Measurements from ENCODE around the gene UBTD2.
"Not testable (repeated sequence)": the region's sequence is repeated elsewhere in the genome, so short reads cannot be mapped to it uniquely, and the experiment has no call there.

UBTD2 gene, protein sequence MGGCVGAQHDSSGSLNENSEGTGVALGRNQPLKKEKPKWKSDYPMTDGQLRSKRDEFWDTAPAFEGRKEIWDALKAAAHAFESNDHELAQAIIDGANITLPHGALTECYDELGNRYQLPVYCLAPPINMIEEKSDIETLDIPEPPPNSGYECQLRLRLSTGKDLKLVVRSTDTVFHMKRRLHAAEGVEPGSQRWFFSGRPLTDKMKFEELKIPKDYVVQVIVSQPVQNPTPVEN

DNA sequence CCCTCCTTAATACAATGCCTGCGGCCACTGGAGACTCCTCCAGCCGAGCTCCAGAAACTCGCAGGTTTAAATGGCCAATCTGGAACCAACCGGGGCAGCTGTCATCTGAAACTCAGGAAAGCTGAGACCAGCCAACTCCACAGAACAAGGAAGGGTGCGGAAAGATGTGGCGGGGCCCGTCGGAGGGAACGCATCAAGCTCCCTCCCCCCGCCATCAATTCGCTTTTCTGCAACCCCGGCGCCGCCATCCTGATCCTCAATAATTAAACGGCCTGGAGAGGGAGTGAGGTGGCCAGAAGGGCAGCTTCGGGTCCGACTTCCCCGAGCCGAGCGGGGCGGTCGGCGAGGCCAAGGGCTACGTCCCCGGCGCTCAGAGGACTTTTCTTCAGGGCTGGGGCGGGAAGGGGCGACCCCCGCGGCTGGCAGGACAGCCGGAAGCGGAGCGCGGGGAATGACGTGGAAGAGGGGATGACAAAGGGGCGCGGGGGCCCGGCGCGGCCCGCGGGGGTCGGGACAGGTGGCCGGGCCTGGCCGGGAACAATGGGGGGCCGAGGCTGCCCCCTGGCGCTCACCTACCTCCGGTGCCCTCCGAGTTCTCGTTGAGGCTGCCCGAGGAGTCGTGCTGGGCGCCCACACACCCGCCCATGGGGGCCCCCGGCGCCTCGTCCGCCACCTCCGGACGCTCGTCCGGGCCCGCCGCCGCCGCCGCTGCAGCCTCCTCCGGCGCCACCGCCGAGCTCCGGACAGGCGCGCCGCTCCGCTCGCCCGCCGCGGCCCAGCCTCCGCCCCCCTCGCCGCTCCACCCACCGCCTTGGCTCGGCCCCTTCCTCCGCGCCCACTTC lies at the start of gene UBTD2:
UBTD2 (minus strand) TSS at position 745 of the 842 bp plus-strand sequence; CDS start at position 646, 99 bp downstream.
- peak; percentile 83 for DNase-seq

DNA sequence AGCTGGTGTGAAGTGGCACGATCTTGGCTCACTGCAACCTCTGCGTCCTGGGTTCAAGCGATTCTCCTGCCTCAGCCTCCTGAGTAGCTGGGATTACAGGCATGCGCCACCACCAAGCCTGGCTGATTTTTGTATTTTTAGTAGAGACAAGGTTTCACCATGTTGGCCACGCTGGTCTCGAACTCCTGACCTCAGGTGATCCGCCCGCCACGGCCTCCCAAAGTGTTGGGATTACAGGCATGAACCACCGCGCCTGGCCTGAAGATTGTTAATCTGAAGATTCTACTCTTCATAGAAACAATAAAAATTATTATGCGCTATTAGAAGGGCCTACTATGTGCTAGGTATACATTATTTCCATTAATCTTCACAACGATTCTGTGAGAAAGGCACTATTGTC lies 43.3 kb upstream of the UBTD2 start:
- DNase-seq, result not testable (repeated sequence)

DNA sequence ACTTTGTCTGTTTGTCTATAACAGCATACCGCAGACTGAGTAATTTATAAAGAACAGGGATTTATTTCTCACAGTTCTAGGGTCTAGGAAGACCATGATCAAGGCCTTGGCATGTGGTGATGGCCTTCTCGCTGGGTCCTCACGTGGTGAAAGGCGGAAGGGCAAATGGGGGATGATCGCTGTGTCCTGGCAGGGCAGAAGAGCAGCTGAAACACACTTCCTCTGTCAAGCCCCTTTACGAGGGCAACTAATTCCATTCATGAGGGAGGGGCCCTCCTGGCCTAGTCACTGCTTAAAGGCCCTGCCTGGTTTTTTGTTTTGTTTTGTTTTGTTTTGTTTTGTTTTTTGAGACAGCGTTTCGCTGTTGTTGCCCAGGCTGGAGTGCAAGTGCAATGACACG lies 41.9 kb upstream of the UBTD2 start:
- DNase-seq, result no peak

DNA sequence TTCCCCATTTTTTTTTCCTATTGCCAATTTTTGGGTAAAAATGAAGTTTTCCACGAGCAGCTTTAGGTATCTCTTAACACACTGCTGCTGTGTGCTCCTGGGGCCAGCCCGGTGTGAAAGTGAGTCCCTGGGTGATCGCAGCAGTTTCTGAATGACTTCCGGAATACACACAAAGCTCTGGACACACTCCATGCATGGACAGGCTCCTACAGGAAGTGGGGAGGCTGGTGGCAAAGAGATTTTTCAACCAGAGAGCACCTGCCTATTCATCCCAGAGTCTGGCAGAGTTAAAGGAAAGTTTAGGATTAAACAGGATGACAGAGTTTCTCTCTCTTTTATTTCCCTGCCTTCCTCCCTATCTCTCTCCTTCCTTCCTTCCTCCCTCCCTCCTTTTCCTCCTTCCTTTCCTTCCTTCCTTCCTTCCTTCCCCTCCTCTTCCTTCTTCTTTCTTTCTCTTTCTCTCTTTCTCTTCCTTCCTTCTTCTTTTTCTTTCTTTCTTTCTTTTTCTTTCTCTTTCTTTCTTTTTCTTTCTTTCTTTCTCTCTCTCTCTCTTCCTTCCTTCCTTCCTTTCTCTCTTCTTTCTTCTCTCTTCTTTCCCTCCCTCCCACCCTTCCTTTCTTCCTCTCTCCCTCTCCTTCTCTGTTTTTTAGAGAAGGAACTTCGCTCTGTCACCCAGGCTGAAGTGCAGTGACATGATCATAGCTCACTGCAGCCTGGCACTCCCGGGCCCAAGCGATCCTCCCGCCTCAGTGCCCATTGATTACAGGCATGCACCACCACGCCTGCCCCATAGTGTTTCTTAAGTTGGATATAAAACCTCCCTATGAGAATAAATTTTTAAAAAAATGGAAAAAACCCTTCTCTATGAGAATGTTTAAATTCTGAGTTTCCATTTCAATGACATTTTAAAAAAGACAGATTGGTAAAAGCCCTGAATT lies 38.7 kb upstream of the UBTD2 start:
- no peak for DNase-seq

DNA sequence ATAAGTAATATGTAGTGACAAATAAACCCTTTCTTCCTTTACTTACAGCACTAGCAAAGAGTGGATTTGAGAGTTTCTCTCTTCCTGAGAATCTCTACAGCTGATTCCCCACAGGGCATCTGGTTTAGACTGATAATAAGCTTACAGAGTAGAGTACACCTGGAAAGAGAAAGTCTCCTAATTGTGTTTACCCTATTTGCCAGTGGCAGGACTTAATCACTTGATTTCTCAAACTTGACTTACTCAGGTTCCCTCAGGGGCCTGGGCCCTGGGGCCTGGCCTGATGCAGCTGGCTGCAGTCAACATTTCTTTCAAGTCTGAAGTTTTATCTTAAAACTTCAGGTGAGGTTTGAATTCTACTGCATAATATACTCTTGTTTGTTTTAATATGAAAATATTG lies 38.0 kb upstream of the UBTD2 start:
- no peak for DNase-seq

DNA sequence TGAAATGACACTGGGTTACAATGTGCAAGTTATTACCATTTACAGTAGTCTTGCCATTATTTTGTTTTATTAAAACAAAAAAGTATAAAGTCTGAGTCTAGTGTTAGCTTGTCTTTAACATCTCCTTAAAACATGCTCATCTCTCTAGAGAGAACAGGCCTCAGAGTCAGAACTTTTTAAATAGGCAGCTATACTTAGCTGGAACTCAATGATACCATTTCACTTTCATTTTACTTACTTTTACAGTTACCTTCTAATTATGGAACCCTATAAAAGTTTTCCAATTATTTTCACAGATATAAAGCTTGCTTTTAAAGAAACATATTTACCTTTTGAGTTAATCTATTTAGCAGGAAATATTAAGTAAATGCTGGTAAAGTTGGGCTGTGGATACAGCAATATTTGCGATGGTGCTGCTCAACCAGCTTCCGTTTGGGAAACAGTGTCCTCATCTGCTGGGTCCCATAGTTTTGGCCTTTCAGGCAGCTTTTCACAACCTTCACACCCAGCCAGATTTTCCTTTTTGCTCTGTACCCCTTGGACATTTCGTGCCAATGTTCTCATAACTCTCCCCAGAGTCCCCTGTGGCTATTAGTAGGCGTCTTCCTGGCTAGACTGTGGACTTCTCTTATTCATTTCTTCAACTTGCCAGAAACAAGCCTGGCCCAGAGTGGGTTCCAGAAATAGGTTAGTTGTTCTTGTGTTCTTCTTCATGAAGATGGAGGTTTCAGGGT lies 36.3 kb upstream of the UBTD2 start:
- no peak for DNase-seq

DNA sequence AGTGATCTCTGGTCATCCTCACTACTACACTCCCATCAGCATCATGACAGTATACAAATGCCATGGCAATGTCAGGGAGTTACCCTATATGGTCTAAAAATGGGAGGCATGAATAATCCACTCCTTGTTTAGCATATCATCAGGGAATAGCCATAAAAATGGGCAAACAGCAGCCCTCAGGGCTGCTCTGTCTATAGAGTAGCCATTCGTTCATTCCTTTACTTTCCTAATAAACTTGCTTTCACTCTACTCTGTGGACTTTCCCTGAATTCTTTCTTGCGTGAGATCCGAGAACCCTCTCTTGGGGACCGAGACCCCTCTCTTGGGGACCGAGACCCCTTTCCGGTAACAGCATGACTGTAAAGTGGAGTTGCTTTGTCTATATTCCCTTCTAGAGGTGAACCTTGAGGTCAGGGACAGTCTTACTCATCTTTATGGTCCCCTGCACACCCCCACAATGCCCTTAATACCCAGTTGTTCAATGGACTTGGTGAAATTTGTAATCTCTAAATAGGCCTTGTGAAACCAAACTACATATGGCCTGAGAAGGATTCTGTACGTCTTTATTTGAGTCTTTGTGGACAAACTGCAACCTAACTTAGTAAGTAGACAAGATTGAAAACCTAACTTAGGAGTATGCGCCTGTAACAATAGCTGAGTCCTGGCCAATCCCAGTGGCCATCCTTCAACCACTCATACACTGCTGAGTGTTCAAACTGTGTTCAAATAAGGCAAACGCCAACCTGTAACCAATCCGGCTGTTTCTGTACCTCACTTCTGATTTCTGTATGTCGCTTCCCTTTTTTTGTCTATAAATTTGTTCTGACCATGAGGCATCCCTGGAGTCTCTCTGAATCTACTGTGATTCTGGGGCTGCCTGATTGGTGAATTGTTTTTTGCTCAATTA lies 32.3 kb upstream of the UBTD2 start:
- no peak for DNase-seq

DNA sequence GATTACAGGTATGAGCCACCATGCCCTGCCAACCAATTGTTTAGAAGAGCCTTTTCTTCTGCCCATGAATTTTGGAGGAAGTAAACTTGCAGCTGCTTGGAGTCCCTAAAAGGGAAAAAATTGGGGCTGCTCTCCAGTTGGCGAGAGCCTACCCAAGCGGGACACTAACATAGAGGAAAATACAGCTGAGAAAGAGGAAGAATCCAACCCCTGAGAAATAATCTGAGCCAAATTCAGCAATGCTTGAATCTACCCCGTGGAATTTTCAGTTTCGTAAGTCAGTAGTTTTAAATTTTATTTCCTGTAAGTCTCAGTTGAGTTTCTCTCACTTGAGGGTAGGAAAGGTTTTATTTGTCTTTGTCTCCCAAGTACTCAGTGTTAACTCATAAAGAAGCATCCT lies 30.4 kb upstream of the UBTD2 start:
- no peak for DNase-seq

DNA sequence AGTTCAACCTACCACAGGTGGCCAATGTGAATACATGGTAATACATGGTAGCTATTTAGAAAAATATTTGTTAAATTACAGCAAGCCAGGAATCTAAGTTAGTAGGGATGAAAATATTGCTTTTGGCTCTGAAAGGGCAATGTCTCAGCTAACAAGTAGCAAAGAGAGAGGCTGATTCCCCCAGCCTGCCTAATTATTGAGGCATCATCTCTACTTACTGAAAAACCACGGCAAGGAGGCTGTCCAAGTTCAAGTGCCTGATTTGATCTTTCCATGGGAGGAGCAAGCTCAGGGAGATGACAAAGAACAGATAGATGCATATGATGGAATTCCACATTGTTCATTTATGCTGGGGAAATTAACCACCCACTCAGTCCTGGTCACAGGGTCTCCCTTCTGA lies 28.7 kb upstream of the UBTD2 start:
- no peak for DNase-seq

DNA sequence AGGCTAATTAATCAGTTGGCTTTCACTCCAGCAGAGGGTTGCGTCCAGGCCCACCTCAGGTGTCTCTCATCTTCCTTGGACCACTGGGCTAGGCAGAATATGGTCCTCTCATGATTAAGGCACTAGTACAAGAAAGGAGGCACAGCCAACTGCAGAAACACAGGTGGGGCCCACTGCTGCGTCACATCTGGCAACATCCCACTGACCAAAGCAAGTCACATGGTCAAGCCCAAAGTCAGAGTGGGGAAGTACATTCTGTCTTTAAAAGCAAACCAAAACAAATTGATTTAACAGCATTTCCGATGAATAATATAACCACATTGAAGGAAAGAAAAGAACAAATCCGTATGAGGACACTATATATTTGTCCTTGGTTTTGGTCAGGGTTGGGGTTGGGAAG lies 28.0 kb upstream of the UBTD2 start:
- no peak for DNase-seq

DNA sequence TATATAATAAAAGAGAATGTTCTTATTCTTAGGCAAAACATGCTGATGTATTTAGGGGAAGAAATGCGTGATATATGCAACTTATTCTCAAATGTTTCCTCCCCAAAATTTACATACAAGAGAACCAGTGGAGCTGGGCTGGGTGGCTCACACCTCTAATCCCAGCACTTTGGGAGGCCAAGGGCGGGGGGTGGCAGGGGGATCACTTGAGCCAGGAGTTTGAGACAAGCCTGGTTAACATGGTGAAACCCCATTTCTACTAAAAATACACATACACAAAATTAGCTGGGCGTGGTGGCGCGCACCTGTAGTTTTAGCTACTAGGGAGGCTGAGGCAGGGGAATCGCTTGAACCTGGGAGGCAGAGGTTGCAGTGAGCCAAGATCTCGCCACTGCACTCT lies 27.5 kb upstream of the UBTD2 start:
- DNase-seq, result no peak

DNA sequence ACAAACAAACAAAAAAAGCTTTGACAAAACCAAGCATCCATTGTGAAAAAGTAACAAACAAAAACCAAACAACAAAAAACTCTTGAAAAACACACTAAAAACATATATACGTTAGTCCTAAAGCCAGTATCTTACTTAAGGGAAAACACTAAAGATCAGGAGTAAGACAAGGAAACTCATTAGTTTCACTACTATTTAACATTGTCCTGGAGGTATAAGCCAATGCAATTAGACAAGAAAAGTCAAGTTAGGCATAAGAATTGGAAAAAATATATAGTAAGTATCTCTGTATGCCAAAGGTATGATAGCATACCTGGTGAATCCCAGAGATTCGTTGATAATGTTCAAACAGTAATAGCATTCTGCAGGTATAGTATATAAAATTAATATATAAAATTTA lies 21.8 kb upstream of the UBTD2 start:
- DNase-seq, result no peak

DNA sequence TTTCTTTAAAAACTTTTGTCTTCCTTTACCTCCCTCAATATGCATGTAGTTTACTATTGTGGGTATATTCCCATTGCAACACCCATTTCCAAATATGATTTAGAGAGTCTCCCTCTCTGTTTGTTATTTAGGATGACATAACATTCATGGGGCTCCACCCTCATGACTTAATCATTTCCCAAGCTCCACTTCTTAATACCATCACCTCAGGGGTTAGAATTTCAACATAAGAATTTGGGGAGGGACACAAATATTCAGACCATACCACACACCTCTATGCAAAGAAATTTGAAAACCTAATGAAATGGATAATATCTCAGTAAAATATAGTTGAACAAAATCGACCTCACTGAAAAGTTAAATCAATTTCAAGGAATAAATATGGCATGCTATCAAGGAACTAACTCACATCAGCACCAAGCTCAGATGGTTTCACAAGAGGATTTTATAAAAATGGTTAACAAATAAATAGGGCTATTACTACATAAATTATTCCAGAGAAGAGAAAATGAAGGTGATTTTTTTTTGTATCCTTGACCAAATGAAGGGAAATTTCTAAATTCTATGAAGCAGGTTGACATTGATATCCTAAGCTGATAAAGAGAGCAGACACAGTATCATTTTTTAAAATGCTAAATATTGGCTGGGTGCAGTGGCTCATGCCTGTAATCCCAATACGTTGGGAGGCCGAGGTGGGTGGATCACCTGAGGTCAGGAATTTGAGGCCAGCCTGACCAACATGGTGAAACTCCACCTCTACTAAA lies 20.2 kb upstream of the UBTD2 start:
- no peak for DNase-seq

DNA sequence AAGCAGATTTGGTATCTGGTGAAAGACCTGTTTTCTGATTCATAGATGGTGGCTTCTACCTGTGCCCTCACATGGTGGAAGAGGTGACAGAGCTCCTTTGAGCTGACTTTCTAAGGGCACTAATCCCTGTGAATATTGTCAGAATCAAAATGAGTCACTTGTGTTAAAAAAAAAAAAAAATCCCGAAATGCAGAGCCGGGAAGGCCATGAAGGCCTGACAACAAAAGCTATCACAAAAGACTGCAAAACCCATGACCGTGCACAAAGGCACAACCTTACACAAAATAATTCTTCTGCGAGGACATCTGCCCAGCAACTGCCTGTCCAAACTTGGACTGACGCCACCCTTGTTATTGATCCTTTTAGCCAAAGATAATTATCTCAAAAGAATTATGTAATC lies 19.6 kb upstream of the UBTD2 start:
- DNase-seq, result no peak

DNA sequence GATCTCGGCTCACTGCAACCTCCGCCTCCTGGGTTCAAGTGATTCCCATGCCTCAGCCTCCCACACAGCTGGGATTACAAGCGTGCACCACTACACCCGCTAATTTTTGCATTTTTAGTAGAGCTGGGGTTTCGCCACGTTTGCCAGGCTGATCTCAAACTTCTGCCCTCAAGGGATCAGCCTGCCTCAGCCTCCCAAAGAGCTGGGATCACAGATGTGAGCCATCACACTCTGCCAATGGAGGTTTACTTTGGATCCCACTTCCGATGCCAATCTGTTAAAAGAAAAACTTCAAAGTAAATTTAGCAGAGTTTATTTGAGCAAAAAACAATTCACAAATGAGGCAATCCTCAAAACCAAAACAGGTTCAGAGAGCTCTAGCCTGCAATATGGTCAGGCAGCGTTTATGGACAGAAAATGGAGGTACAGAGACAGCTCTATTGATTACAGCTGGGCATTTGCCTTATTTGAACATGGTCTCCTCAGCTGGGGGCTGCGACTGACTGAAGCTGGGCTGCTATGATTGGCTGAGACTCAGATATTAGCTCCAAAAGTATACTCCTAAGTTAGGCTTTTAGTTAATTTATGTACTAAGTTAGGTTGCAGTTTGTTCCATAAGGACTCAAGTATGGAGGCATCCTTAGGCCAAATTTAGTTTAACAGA lies 18.6 kb upstream of the UBTD2 start:
- no peak for DNase-seq

DNA sequence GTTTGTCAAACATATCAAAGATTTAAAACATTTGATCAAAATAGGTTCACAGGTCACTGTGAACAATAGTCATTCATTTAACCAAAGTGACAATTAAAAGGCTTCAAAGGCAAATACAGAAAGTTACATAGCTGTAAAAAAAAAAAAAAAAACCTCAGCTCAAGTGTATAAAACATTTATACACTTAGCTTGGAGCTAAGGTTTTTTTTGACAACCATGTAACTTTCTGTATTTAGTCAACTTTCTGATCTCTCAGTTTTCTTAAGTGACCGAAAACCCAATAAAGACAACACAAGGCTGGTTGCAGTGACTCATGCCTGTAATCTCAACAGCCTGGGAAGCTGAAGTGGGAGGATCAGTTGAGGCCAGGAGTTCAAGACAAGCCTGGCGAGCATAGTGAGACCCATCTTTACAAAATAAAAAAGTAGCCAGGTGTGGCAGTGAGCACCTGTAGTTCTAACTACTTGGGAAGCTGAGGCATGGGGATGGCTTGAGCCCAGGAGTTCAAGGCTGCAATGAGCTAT lies 16.4 kb upstream of the UBTD2 start:
- no peak for DNase-seq

DNA sequence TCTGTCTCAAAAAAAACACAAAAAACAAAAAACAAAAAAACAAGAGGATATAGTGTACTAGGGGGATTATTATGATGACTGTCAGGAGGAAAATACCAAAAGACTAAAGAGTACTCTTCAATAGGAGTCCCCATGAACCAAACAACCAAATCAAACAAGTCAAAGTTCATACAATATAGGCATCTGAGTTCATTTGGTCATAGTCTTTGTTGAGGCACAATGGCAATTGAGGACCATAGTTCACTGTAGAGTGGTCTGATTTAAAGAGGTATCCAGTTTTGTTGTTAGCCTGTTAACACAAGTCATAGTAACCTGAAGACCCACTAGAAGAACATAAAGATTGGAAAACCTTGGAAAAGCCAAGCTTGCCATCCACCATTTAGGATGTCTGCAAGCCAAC lies 11.3 kb upstream of the UBTD2 start:
- no peak for DNase-seq

DNA sequence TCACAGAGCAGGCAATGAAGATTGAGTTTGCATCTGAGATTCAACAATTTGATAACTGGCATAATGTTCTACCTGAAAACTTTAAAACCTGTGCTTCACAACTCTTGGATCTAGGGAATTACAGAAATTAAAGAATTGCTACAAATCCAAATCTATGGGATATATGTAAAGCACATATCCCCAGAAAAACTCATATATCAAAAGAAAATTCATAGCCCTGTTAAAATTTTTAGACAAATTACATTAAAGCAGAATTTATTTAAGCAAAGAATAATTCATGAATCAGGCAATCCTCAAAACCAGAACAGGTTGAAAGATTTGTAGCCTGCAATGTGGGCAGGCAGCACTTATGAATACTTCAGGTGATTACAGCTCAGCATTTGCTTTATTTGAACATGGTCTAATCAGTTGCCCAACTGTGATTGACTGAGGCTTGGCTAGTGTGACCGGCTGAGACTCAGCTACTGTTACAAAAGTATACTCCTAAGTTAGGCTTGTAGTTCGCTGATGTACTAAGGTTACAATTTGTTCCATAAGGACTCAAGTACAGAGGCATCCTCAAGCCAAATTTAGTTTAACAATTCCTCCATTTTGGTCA lies 10.3 kb upstream of the UBTD2 start:
- no peak for DNase-seq

DNA sequence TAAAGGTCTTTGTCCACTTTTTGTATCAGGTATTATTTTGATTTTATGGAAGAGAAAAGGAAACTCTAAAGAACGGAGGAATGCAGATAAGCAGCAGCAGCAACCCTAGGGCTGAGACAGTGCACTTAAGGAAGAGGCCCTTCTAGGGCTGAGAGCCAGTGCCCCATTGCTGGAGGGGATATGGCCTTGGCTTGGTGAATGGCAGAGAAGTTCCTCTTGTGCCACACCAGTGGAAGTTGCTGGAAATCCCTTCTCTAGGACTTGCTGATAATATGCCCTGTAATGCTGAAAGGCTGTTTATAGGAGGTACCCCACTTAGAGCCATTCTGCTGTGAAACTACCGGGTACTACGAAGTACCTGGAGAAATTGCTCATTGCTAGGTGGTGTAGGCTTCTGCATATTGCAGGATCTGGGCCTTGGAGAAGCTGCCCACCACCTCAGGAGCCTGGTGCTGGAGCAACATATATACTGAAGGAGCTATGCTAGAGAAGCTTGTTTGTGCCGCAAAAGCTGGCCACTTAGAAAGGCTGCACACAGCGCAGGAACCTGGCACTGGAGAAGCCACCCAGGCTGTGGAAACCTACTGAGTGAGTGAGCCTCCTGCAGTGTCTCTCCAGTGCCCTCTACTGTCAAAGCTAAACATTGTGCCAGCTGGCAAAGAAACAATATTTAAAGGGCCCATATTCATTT lies 9.6 kb upstream of the UBTD2 start:
- DNase-seq, result peak; percentile 91

All from hematopoietic multipotent progenitor cell treated with erythropoietin and hydrocortisone succinate and interleukin-3 and kit ligand, for 4 days (in vitro differentiated cells).